BJ (cell line): Measurements from ENCODE around the gene GIPR. TPM values are rescaled to one million over a fixed set of nuclear protein-coding genes. Genes with fewer than 3 reads are reported as not detected.

ENCODE experiments used
- CTCF ChIA-PET: fragments of 350-600 bp; formaldehyde crosslinking; extraction: SDS; loops from one replicate; lab custom pipeline; 2021; ENCODE audit warnings: antibody characterized with exemption, inconsistent platforms; lab: Yijun Ruan, JAX
- POLR2A ChIA-PET: fragments of 300-600 bp; sonication (Branson Sonifier 250); formaldehyde crosslinking; extraction: SDS; loops from one replicate; lab custom pipeline; 2021; ENCODE audit warnings: antibody characterized with exemption; lab: Charles Lee
- DNase-seq: peaks from one replicate; pipeline ENCODE4 v3.0.0-alpha.2; 2011; ENCODE audit warnings: low read depth
- H3K27me3 ChIP-seq: 2 replicates; pipeline ENCODE4 v1.6.0; 2011; ENCODE audit warnings: low read length; ENCODE audit not compliant: control insufficient read depth, insufficient read depth
- H3K36me3 ChIP-seq: 2 replicates; pipeline ENCODE4 v1.5.1; 2011; ENCODE audit warnings: low read length; ENCODE audit not compliant: control insufficient read depth, insufficient read depth
- H3K4me3 ChIP-seq: 2 replicates; pipeline ENCODE4 v1.5.1; 2011; ENCODE audit warnings: low read depth, mild to moderate bottlenecking, control low read depth, low read length
- polyA plus RNA-seq: library from polyadenylated mRNA; depleted of rRNA; stranded (reverse); fragments of >200 nt; gene quantifications from 2 replicates; pipeline ENCODE4 v1.2.3, GENCODE V29; 2011; rRNA removed
- small RNA-seq: library from RNA; depleted of rRNA; stranded (forward); fragments of <200 nt; gene quantifications from one replicate; pipeline ENCODE3, GENCODE V24; 2012; ENCODE audit warnings: low replicate concordance, low read depth; ENCODE audit not compliant: insufficient read length
- TF ChIP-seq, protein P1 (sequence below): IDR thresholded peaks from 2 replicates; pipeline ENCODE4 v1.5.1; 2011; ENCODE audit warnings: low read depth, mild to moderate bottlenecking, control low read depth, inconsistent platforms, low read length, moderate library complexity; ENCODE audit not compliant: insufficient read depth

Gene GIPR
- polyA plus RNA-seq, 1 experiment = 1.1 TPM

DNA sequence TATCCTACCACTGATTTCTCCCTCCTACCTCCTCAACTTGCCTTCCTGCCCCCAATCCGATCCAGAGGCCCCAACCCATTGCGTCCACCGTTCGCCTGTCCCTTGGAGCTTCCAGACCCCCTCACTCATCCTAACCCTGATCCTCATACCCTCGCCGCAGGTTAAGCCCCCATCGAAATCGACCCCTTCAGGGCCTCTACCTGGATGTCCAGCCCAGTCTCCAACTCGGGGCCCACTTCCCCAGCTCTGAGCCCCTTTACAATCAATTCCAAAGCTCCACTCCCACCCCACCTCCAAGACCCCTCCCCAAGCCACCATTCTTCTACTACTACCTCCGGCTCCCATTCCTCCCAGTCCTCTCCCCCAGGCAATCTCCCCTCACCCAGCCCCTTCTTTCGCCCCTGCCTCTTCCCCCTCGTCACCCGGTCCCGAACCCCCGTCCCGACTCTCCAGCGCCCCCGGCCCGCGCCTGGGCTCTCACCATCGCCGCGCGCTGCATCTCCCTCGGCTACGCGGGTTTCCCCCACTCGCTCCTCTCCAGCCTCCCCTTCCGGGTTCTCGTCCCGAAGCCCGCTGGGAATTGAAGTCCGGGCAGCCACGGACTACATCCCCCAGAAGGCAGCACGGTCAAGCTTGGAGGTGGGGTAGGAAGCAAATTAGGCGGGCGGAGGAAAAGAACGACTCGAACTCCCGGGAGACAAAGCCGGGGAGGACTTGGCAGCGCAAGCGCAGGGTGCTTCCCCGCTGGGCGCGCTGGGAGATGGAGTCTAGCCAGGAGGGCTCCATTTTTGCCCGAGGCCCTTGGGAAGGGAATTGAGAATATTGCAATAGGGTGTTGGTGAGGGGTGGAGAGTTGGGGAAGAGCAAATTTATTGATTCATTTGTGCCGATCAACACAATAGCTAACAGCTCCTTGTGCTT, 62.6 kb downstream of the GIPR start, which contains the start of gene FBXO46:
TSS of gene FBXO46 (minus strand) at position 529 of the 921 bp plus-strand sequence. CDS start 17,401 bp downstream, outside the sequence.
- peak; percentile 94 for DNase-seq
- POLR2A ChIA-PET = interaction anchor here (0.7 kb wide), 1 partner anchor 1144 kb away, joined by 9 read pairs; no protein-coding TSS in a partner anchor
- Histone ChIP-seq H3K36me3 (no peaks in the 10 kb centered on the region), H3K4me3 (peak within 1 kb of the TSS; percentile 97), H3K27me3 (no peaks in the 10 kb centered on the region)
- CTCF ChIA-PET = interaction anchor here (0.6 to 2.0 kb wide), 7 partner anchors 11 to 68 kb away, joined by 3 to 6 read pairs (median 4); partner anchors contain the start of gene QPCTL
- TF ChIP-seq, protein P1, sequence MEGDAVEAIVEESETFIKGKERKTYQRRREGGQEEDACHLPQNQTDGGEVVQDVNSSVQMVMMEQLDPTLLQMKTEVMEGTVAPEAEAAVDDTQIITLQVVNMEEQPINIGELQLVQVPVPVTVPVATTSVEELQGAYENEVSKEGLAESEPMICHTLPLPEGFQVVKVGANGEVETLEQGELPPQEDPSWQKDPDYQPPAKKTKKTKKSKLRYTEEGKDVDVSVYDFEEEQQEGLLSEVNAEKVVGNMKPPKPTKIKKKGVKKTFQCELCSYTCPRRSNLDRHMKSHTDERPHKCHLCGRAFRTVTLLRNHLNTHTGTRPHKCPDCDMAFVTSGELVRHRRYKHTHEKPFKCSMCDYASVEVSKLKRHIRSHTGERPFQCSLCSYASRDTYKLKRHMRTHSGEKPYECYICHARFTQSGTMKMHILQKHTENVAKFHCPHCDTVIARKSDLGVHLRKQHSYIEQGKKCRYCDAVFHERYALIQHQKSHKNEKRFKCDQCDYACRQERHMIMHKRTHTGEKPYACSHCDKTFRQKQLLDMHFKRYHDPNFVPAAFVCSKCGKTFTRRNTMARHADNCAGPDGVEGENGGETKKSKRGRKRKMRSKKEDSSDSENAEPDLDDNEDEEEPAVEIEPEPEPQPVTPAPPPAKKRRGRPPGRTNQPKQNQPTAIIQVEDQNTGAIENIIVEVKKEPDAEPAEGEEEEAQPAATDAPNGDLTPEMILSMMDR = peak; percentile 36

Small RNA genes lying within 50 kb of the gene (small RNA-seq; reads per million reads assigned to genes)
- gene MIR642A (7.4 reads per million, percentile 71 among the genes with 10 or more reads in this experiment), gene RN7SL836P (not detected)

Other genes starting within 250 kb of the GIPR start
- 84.3 and 121 TPM in 2 replicates for gene ERCC1, start 244.3 kb upstream of the GIPR start, polyA plus RNA-seq
- 2.6 and 4.5 TPM in 2 replicates for gene FOSB, start 200.2 kb upstream of the GIPR start, polyA plus RNA-seq
- 27.3 and 42.3 TPM in 2 replicates for gene RTN2, start 171.2 kb upstream of the GIPR start, polyA plus RNA-seq
- gene PPM1N, start 169.8 kb upstream of the GIPR start, polyA plus RNA-seq = 1.0 and 1.2 TPM in 2 replicates
- gene VASP, start 160.7 kb upstream of the GIPR start, polyA plus RNA-seq = 110 and 117 TPM in 2 replicates
- 10.9 and 15.1 TPM in 2 replicates for gene OPA3, start 83.4 kb upstream of the GIPR start, polyA plus RNA-seq
- gene GPR4, start 66.0 kb upstream of the GIPR start, polyA plus RNA-seq = 0.06 and 0.12 TPM in 2 replicates
- gene EML2, start 28.8 kb upstream of the GIPR start, polyA plus RNA-seq = 20.2 and 30.4 TPM in 2 replicates
- 518 and 777 TPM in 2 replicates for gene SNRPD2, start 23.7 kb downstream of the GIPR start, polyA plus RNA-seq
- gene QPCTL, start 24.4 kb downstream of the GIPR start, polyA plus RNA-seq = 12.6 and 16.8 TPM in 2 replicates
- 2.0 and 2.3 TPM in 2 replicates for gene FBXO46, start 62.7 kb downstream of the GIPR start, polyA plus RNA-seq
- not detected in 2 replicates for gene MEIOSIN, start 65.2 kb downstream of the GIPR start, polyA plus RNA-seq
- 6.6 and 12.5 TPM in 2 replicates for gene SIX5, start 101.0 kb downstream of the GIPR start, polyA plus RNA-seq
- 86.2 and 131 TPM in 2 replicates for gene DMPK, start 114.3 kb downstream of the GIPR start, polyA plus RNA-seq
- gene DMWD, start 124.6 kb downstream of the GIPR start, polyA plus RNA-seq = 20.3 and 28.6 TPM in 2 replicates
- gene RSPH6A, start 147.1 kb downstream of the GIPR start, polyA plus RNA-seq = not detected in 2 replicates
- gene SYMPK, start 194.9 kb downstream of the GIPR start, polyA plus RNA-seq = 45.8 and 60.2 TPM in 2 replicates
- not detected in 2 replicates for gene FOXA3, start 196.1 kb downstream of the GIPR start, polyA plus RNA-seq
- gene IRF2BP1, start 217.9 kb downstream of the GIPR start, polyA plus RNA-seq = 7.1 and 11.9 TPM in 2 replicates
- 1.6 and 1.8 TPM in 2 replicates for gene MYPOP, start 234.4 kb downstream of the GIPR start, polyA plus RNA-seq
- gene NANOS2, start 246.6 kb downstream of the GIPR start, polyA plus RNA-seq = not detected in 2 replicates